Measurements from ENCODE around the gene SETD1B.

The SETD1B gene

DNA sequence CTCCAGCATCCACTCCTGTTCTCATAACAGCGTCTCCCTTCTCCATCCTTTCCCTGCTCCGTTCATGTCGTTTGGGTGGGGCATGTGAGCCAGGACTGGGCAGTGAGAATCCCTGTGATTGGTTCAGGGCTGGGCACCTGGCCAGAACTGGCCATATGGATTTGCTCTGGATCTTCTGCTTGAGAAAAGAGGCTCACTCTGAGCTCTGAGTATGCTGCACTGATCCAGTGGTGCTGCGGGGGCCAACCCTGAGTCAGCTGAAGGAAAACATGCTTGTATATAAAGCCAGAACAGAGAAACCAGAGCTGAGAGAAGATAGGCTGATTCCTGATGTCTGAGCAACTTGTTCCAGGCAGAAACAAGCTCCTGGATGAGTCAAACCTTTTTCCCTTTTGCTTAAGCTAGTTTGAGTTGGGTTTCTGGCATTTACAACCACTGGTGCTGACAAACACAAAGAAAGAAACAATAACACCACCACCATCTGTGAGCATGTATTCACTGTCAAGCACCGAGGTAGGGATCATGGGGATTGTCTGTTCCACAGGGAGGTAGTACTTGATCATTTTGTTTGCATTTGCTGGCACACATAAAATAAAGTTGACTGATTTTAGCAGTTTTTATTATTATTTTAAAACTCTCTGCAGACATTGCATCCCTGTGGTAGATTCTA, 68.9 kb downstream of the SETD1B start:
- Histone ChIP-seq H3K9me2 (replicated peaks; ENCODE audit: control insufficient read depth, low read length) (no peaks in the 10 kb centered on the region), H3K4me1 (ENCODE audit: control insufficient read depth, low read length) (no peaks in the 10 kb centered on the region), H3K27ac (ENCODE audit: low read depth, low read length) (no peak overlapping the region), H3K4me2 (ENCODE audit: low read length) (no peak overlapping the region), H3K9me3 (ENCODE audit: control insufficient read depth, insufficient read depth, low read length) (no peaks in the 10 kb centered on the region), H3K27me3 (ENCODE audit: control insufficient read depth, low read length) (no peaks in the 10 kb centered on the region), H3F3A (ENCODE audit: control insufficient read depth, insufficient read depth) (no peaks in the 10 kb centered on the region), H4K20me1 (ENCODE audit: control insufficient read depth, insufficient read depth, low read depth, low read length) (no peaks in the 10 kb centered on the region), H3K4me3 (ENCODE audit: low read length) (no peak overlapping the region), H3K36me3 (ENCODE audit: control insufficient read depth, low read length) (no peaks in the 10 kb centered on the region), H3K79me2 (ENCODE audit: control insufficient read depth, low read length) (no peaks in the 10 kb centered on the region)
- TF ChIP-seq, protein P1, sequence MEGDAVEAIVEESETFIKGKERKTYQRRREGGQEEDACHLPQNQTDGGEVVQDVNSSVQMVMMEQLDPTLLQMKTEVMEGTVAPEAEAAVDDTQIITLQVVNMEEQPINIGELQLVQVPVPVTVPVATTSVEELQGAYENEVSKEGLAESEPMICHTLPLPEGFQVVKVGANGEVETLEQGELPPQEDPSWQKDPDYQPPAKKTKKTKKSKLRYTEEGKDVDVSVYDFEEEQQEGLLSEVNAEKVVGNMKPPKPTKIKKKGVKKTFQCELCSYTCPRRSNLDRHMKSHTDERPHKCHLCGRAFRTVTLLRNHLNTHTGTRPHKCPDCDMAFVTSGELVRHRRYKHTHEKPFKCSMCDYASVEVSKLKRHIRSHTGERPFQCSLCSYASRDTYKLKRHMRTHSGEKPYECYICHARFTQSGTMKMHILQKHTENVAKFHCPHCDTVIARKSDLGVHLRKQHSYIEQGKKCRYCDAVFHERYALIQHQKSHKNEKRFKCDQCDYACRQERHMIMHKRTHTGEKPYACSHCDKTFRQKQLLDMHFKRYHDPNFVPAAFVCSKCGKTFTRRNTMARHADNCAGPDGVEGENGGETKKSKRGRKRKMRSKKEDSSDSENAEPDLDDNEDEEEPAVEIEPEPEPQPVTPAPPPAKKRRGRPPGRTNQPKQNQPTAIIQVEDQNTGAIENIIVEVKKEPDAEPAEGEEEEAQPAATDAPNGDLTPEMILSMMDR (IDR thresholded peaks at IDR 0.05; ENCODE audit: low read depth, low read length, poor library complexity, severe bottlenecking) = no peak
- TF ChIP-seq EZH2phosphoT487 (IDR thresholded peaks at IDR 0.05; ENCODE audit: borderline replicate concordance, low read length) = no peak

DNA sequence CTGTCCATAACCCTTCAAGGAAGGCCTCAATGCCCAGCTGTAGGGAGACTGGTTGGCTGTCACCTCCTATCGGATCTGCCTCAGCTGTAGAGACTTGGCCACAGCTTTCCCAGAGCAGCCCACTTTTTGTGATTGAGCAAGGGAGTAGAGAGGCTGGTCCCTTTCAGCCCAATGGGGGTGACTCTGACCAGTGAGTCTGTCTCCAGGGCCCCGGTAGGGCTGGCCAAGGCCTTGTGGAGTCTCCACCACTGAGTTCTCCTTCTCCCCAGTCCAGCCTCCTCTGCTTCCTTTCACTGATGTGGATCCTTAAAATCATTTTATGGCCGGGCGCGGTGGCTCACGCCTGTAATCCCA, 69.4 kb downstream of the SETD1B start:
- no peak overlapping the region for H3K4me3 ChIP-seq (ENCODE audit: low read length)
- H4K20me1 ChIP-seq (ENCODE audit: control insufficient read depth, insufficient read depth, low read depth, low read length) = no peaks in the 10 kb centered on the region
- no peaks in the 10 kb centered on the region for H3K36me3 ChIP-seq (ENCODE audit: control insufficient read depth, low read length)
- no peaks in the 10 kb centered on the region for H3F3A ChIP-seq (ENCODE audit: control insufficient read depth, insufficient read depth)
- H3K9me3 ChIP-seq (ENCODE audit: control insufficient read depth, insufficient read depth, low read length) = no peaks in the 10 kb centered on the region
- H3K4me2 ChIP-seq (ENCODE audit: low read length) = no peak overlapping the region
- no peaks in the 10 kb centered on the region for H3K4me1 ChIP-seq (ENCODE audit: control insufficient read depth, low read length)
- H3K79me2 ChIP-seq (ENCODE audit: control insufficient read depth, low read length) = no peaks in the 10 kb centered on the region
- no peak for TF ChIP-seq EZH2phosphoT487 (IDR thresholded peaks at IDR 0.05; ENCODE audit: borderline replicate concordance, low read length)
- TF ChIP-seq, protein P1 (IDR thresholded peaks at IDR 0.05; ENCODE audit: low read depth, low read length, poor library complexity, severe bottlenecking) = no peak
- H3K9me2 ChIP-seq (replicated peaks; ENCODE audit: control insufficient read depth, low read length) = no peaks in the 10 kb centered on the region
- no peak overlapping the region for H3K27ac ChIP-seq (ENCODE audit: low read depth, low read length)
- no peaks in the 10 kb centered on the region for H3K27me3 ChIP-seq (ENCODE audit: control insufficient read depth, low read length)

DNA sequence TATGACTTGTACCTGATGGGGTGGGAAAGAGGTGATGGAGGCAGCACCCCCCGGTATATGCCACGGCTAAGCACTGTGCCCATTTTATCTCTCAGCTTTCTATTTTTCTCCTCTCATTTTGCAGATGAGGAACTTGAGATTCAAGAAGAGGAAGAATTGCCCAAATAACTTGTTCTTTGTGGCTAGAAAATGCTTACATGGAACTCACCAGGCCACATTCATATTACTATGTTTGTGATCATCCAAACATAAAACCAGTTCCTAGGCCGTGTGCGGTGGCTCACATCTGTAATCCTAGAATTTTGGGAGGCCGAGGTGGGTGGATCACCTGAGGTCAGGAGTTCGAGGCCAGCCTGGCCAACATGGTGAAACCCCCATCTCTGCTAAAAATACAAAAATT, 70.3 kb downstream of the SETD1B start:
- Histone ChIP-seq H4K20me1 (ENCODE audit: control insufficient read depth, insufficient read depth, low read depth, low read length) (no peaks in the 10 kb centered on the region), H3K4me2 (ENCODE audit: low read length) (no peak overlapping the region), H3K4me1 (ENCODE audit: control insufficient read depth, low read length) (no peaks in the 10 kb centered on the region), H3K4me3 (ENCODE audit: low read length) (no peak overlapping the region), H3K79me2 (ENCODE audit: control insufficient read depth, low read length) (no peaks in the 10 kb centered on the region), H3K9me3 (ENCODE audit: control insufficient read depth, insufficient read depth, low read length) (no peaks in the 10 kb centered on the region), H3K36me3 (ENCODE audit: control insufficient read depth, low read length) (no peaks in the 10 kb centered on the region), H3F3A (ENCODE audit: control insufficient read depth, insufficient read depth) (no peaks in the 10 kb centered on the region), H3K27ac (ENCODE audit: low read depth, low read length) (no peak overlapping the region), H3K27me3 (ENCODE audit: control insufficient read depth, low read length) (no peaks in the 10 kb centered on the region), H3K9me2 (replicated peaks; ENCODE audit: control insufficient read depth, low read length) (no peaks in the 10 kb centered on the region)
- TF ChIP-seq, protein P1 (IDR thresholded peaks at IDR 0.05; ENCODE audit: low read depth, low read length, poor library complexity, severe bottlenecking) = no peak
- no peak for TF ChIP-seq EZH2phosphoT487 (IDR thresholded peaks at IDR 0.05; ENCODE audit: borderline replicate concordance, low read length)

All from DOHH2 (cell line).